Vagina (tissue), 2 donors: Measurements from ENCODE around the gene THY1. TPM values are rescaled to one million over a fixed set of nuclear protein-coding genes. Genes with fewer than 3 reads are reported as not detected.
A peak's percentile ranks its signal among the peaks of the same experiment; 100 is the strongest.

Experiments
- DNase-seq, 2 donors: peaks; one replicate each; pipeline ENCODE4 v3.0.0-alpha.2; 2017; ENCODE audit errors: extremely low spot score in 2 of 2
- H3K27ac ChIP-seq: fragments of 200-600 bp; sonication (generic); one replicate; pipeline ENCODE4 v1.5.1; 2019
- H3K27me3 ChIP-seq: fragments of 200-600 bp; sonication (generic); one replicate; pipeline ENCODE4 v1.5.1; 2019
- H3K36me3 ChIP-seq, 2 donors: fragments of 200-600 bp; sonication (generic); one replicate each; pipeline ENCODE4 v1.5.1; 2017 to 2019
- H3K4me1 ChIP-seq: fragments of 200-600 bp; sonication (generic); one replicate; pipeline ENCODE4 v1.5.1; 2019
- H3K4me3 ChIP-seq, 2 donors: fragments of 200-600 bp; sonication (generic); 1 replicate in 1 of 2; 2 replicates in 1 of 2; pipeline ENCODE4 v1.5.1; 2016 to 2019
- H3K9me3 ChIP-seq: fragments of 200-600 bp; sonication (generic); one replicate; pipeline ENCODE4 v1.5.1; 2019
- POLR2A ChIP-seq, 2 donors: fragments of 450-650 bp; IDR thresholded peaks; one replicate each; pipeline ENCODE4 v1.6.1; 2017; ENCODE audit warnings: antibody characterized with exemption in 2 of 2, mild to moderate bottlenecking in 2 of 2, moderate library complexity in 2 of 2
- POLR2AphosphoS5 ChIP-seq, 2 donors: sonication (generic); formaldehyde crosslinking; IDR thresholded peaks; one replicate each; pipeline ENCODE4 v1.9.0; 2017; ENCODE audit warnings: antibody characterized with exemption in 2 of 2, mild to moderate bottlenecking in 2 of 2, low read depth in 1 of 2; ENCODE audit not compliant: insufficient read depth in 1 of 2
- intact Hi-C: fragments of 100-400 bp; cut with DNase I; formaldehyde crosslinking; loops from one replicate; pipeline ENCODE4 v1.15.1; 2023
- total RNA-seq: library from RNA; depleted of rRNA; stranded (reverse); fragments of >200 nt; gene quantifications from one replicate; pipeline ENCODE4 v1.2.3, GENCODE V29; 2016
- TF ChIP-seq, protein P1 (sequence below), 3 experiments: fragments of 450-650 bp in 2 of 3; fragments of 200-600 bp in 1 of 3; sonication (generic) in 1 of 3; IDR thresholded peaks; one replicate each; pipeline ENCODE4 v1.5.1; 2017 to 2019; ENCODE audit warnings: antibody characterized with exemption in 3 of 3, mild to moderate bottlenecking in 2 of 3, moderate library complexity in 2 of 3

THY1 gene
- total RNA-seq, 1 donor from 2014 or later = 48.9 TPM

DNA sequence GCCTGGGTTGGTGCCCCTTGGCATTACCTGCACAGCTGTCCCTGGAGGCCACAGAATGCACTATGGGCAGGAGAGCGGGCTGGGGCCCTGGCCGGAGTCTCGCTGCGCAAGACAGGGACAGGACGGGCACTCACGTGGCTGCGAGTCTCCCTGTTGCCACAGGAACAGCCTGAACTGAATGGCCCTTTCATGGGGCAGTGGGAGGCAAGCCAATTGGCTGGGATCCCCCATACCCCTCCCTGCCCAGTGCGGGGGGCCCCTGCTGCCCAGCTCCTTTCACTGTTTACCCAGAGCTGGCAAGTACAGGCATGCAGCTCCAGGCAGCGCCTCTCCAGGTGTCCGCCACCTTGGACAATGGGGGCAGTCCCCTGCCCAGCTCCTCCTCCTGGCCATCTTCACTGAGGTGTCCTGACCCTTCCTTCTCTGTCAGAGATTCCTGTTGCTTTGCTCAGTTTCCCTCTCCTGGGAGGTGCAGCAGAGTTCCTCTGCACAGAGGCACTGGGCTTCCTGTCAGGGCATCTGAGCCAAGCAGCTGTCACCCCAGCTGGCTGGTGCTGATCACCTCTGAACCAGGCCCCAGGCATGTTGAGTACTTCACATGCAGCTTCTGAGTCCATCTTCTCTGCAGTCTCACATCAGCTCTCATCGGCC, 46.6 kb downstream of the THY1 start:
- H3K9me3 ChIP-seq = no peaks in the 10 kb centered on the region
- no peaks in the 10 kb centered on the region for H3K36me3 ChIP-seq
- H3K4me1 ChIP-seq = peaks cover 46% of the 10 kb centered on the region
- DNase-seq = peak in 1 of 2 donors; percentile 95
- TF ChIP-seq POLR2A (IDR thresholded peaks at IDR 0.05) (no peak), POLR2AphosphoS5 (IDR thresholded peaks at IDR 0.05; ENCODE audit: insufficient read depth in 1 of 2, low read depth in 1 of 2) (peak in 1 of 2 donors; percentile 32)
- TF ChIP-seq, protein P1, sequence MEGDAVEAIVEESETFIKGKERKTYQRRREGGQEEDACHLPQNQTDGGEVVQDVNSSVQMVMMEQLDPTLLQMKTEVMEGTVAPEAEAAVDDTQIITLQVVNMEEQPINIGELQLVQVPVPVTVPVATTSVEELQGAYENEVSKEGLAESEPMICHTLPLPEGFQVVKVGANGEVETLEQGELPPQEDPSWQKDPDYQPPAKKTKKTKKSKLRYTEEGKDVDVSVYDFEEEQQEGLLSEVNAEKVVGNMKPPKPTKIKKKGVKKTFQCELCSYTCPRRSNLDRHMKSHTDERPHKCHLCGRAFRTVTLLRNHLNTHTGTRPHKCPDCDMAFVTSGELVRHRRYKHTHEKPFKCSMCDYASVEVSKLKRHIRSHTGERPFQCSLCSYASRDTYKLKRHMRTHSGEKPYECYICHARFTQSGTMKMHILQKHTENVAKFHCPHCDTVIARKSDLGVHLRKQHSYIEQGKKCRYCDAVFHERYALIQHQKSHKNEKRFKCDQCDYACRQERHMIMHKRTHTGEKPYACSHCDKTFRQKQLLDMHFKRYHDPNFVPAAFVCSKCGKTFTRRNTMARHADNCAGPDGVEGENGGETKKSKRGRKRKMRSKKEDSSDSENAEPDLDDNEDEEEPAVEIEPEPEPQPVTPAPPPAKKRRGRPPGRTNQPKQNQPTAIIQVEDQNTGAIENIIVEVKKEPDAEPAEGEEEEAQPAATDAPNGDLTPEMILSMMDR (IDR thresholded peaks at IDR 0.05) = no peak
- H3K27me3 ChIP-seq = no peaks in the 10 kb centered on the region
- intact Hi-C loops = no loop called here
- peak overlapping the region; percentile 78 for H3K27ac ChIP-seq
- H3K4me3 ChIP-seq = no peak overlapping the region

DNA sequence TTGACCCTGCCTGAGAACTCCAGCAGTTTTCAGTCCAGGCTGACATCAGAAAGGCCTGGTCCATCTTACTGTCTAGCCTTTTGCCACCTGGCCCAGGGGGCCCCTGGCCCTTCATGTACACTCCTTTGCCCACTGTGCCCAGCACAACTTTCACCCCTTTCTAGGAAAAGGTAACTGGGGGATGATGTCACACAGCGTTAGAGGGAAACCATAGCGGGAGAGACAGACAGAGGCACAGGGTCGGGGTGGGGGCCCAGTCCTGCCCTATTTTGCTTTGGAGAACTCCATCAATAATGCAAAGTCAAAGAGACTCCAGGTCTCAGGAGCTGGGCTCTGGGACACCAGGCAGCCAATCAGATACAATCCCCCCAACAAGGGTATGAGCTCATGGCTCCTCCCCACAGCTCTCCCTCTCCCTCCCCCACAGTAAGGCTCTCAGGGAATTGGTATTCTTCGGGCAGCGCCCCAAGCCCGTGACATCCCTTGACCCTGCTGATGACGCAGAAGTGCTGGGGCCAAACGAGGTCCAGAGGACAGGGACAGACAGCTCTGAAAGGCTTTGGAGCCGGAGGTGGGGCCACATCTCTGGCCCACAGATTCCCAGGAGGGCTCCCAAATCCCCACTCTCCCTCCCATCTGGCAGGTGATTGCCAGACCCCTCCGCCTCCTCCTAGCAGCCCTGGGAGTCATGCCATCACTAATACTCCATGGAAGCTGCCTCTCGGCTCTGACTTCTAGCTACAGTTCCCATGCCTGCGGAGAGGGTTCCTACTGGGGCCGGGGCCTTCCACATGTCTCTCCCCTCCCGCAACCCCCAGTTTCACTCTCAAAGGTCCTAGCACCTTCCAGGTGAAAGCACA, 47.4 kb downstream of the THY1 start:
- peak; percentile 88 to 93 for DNase-seq
- Histone ChIP-seq H3K27ac (peak overlapping the region; percentile 78), H3K27me3 (no peaks in the 10 kb centered on the region), H3K36me3 (no peaks in the 10 kb centered on the region), H3K9me3 (no peaks in the 10 kb centered on the region), H3K4me1 (peaks cover 47% of the 10 kb centered on the region), H3K4me3 (no peak overlapping the region)
- intact Hi-C loops = no loop called here
- TF ChIP-seq POLR2A (IDR thresholded peaks at IDR 0.05) (no peak), POLR2AphosphoS5 (IDR thresholded peaks at IDR 0.05; ENCODE audit: insufficient read depth in 1 of 2, low read depth in 1 of 2) (peak; percentile 66 to 76)
- TF ChIP-seq, protein P1 (IDR thresholded peaks at IDR 0.05) = no peak

DNA sequence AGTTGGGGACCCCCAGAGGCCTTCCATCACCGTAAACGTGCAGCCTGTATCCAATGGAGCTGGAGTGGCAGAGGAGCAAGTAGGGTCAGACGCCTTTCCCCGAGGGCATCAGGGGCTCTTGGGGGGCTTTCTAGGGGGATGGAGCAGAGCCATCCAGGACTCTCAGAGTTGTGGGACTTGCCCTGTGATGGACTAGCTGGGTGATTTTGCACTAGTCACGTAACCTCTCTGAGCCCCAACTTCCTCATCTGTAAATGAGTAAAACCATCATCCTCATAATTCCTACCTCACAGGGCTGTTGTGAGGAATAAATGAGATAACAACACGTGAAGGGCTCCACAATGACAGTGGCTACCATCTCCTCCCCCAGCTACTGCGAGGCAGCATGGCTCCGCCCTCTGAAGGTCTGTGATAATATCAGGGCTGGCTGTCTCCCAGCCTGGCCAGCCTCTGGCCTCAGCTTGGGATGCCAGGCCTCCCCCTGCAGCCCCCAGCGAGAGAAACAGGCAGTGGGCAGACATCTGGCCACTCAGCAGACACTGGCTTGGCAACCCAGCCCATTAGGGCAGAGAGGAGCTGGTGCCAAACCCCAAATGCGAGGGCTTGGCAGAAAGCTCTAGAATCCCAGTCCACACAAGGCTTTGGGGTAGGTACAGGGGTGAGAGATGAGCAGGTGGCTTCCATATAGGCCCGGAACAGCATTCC, 48.2 kb downstream of the THY1 start:
- peaks cover 55% of the 10 kb centered on the region for H3K4me1 ChIP-seq

DNA sequence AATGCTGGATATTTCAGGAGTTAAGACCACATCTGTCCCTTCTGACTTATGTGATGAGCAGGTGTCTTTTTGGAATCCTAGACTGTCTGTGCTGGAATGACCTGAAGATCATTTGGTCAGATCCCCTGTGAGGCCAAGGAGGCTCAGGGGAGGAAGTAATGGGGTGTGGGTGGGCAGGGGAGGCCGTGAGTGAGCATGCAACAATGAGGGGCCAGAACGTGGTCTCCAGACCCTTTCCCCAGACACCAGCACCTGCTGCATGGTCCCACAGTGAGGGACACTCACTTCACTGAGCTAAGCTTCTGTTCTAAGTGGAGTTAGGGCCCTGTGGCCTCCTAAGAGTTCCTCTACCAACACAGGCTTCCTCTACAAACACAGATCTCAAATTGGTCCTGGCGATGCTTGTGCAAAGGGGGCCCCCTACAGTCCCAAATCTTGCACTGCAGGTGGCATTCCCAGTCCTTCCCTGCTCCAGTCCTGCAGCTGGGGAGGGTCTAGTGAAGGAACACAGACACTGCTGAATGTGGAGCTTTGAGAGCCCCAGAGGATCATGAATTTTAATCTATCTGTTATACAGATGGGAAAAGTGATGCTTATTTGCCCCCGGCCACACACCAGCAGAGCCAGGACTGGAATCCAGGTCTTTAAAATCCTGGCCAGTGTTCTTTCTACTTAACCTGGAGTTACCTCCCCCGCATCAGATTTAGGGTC, 48.9 kb downstream of the THY1 start:
- intact Hi-C loops = no loop called here
- H3K27ac ChIP-seq = peak overlapping the region; percentile 78
- TF ChIP-seq, protein P1 (IDR thresholded peaks at IDR 0.05) = peak; percentile 32 to 61 (median 35)
- no peak for TF ChIP-seq POLR2AphosphoS5 (IDR thresholded peaks at IDR 0.05; ENCODE audit: insufficient read depth in 1 of 2, low read depth in 1 of 2)

More for the DNA sequence above, 48.2 kb downstream of the THY1 start:
- peak in 1 of 2 donors; percentile 83 for DNase-seq
- Histone ChIP-seq H3K36me3 (no peaks in the 10 kb centered on the region), H3K27ac (peak overlapping the region; percentile 78), H3K4me3 (no peak overlapping the region), H3K27me3 (no peaks in the 10 kb centered on the region), H3K9me3 (no peaks in the 10 kb centered on the region)
- intact Hi-C loops = no loop called here
- TF ChIP-seq POLR2A (IDR thresholded peaks at IDR 0.05) = no peak
- TF ChIP-seq, protein P1 (IDR thresholded peaks at IDR 0.05) = no peak
- TF ChIP-seq POLR2AphosphoS5 (IDR thresholded peaks at IDR 0.05; ENCODE audit: insufficient read depth in 1 of 2, low read depth in 1 of 2) = no peak

More for the DNA sequence above, 48.9 kb downstream of the THY1 start:
- Histone ChIP-seq H3K9me3 (no peaks in the 10 kb centered on the region), H3K27me3 (no peaks in the 10 kb centered on the region), H3K4me1 (peaks cover 62% of the 10 kb centered on the region), H3K36me3 (no peaks in the 10 kb centered on the region), H3K4me3 (no peak overlapping the region)
- peak in 1 of 2 donors; percentile 86 for DNase-seq
